ENCODE measurements around the gene ZIM2.
"Not testable (repeated sequence)": the region's sequence is repeated elsewhere in the genome, so short reads cannot be mapped to it uniquely, and the experiment has no call there.

The ZIM2 gene

GRCh38 chr19:56840451-56841192 is at the start of gene ZIM2, which contains the start of gene PEG3:
ZIM2 (minus strand) TSS chr19:56840726; CDS start chr19:56824277, 16,449 bp downstream.
PEG3 (minus strand) TSS chr19:56840726; CDS start chr19:56824655, 16,071 bp downstream.
- DNase-seq, result no peak

DNA sequence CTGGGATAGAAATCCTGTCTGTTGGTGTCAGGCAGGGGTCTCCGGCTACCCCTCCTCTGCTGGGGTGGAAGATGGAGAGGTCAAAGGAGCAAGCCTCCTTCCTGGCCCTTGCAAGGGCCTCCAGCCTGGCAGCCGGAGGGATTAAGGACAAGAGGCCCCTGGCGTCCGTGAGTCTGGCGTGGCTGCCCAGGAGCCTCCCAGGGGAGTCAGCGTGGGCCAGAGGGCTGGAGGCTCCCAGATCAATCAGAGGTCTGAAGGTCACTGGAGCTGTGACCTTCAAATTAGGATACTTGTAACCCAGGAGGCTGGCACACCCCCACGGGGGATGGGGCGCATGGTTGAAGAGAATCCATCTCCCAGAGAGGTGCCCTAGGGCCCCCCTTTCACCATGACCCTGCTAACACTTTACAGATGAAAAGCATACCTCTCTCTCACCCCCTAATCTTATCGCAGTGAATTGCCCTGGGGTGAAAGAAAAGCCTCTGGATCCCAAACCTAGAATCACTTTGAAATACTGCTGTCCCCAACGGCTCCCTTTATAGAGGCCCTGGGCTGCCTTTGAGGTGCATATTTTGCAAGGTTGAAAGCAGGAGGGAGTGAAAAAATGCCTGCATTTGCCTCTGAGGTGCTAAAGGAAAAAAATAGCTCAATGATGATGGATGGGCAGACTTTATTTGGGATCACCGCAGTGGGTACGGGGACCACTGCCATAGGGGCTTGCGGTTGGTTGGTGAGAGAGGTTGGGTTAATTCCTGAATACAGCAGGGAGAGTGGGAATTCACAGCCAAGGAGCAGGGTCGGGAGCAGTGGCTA is 44.9 kb upstream of the ZIM2 start:
- no peak for DNase-seq

DNA sequence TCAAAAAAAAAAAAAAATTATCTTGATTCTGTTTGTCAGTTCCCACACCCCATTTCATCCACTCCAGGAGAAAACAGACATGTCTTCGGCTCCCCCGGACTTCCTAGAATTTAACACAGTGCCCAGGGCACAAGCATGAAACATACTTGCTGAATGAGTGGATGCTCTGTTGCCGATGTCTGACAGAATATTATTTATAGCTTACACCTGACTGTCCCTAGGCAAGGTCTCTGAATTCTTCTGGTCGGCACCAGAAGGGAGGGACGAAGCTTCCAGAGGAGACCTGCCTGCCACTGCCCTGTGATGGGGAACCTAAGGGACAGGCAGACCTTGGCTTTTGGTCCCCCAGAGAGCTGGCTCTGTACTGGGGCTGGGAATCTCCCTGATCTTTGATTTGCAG is 43.9 kb upstream of the ZIM2 start:
- DNase-seq, result no peak

GRCh38 chr19:56880592-56881190 is 40.2 kb upstream of the ZIM2 start:
- no peak for DNase-seq

DNA sequence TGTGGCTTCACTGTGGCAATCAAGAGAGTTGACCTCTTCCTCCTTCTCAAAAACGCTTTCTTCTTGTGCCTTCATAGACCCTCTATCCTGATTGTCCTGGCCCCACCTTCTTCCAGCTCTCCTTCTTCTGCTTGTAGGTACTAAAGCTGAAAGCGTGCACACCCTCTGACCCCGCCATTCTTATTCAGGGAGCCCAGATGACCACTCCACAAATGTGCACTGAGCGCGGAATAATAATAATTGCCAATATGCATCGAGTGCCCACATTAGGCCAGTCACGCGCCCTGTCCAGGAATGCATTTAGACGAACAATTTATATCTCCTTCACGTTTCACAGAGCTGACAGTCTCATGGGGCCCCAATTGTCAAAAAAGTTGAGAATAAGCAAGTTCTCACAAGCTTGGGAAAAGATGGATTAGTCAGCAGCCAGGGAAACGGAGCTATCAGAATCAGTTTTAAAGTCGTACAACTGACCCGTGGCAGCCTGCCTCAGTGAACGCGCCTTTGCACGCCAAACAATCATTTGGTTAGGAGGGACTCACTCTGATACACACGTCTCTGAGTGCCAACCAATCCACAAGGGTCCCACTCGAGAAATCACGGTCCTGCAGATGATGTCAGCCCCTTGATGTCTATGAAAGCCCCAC is 36.7 kb upstream of the ZIM2 start:
- DNase-seq, result no peak

DNA sequence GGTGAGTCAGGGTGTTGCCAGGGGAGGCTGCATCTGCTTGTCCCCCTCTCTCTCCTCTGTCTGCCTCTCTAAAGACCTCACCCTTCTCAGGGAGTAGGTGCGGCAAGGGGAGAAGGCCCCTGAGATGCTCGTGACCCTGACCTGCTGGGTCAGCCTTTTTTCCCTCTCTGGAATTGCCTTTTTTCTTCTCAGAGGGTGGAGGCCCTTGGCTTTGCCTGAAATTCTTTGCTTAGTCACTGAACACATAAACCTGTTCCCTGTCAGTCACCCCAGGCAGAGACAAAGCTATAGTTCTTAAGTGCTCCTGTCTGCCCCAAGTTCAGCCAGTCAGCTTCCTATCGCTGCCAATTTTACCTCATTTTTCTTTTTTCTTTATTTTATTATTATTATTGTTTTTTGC is 35.2 kb upstream of the ZIM2 start:
- DNase-seq, result no peak

DNA sequence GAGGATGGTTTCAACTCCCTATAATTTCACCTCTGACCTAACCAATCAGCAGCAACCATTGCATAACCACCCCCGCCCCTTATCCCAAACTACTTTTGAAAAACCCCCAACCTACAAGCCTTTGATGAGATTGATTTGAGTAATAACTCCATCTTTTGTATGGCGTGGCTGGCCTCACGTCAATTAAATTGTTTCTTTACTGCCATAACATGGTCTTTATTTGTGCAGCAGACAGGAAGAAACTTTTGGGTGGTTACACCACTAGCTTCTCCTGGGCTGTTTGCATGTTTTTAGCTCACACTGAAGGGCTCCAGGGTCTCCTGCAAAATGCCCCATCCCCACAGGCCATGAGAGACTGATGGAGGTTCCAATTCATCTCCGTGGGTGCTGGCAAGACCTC is 34.0 kb upstream of the ZIM2 start:
- no peak for DNase-seq

DNA sequence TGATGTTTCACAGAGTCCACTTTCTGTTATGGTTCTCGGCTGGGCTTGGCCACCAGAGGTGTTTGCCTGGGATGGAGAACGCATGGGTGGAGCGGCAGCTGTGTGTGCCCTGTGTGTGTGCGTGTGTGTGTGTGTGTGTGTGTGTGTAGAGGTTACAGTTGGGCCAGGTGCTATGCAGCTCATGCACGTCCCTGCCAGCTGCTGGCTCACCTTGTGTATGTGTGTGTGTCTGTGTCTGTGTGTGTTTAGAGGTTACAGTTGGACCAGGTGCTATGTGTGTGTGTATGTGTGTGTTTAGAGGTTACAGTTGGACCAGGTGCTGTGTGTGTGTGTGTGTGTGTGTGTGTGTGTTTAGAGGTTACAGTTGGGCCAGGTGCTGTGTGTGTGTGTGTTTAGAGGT is 33.0 kb upstream of the ZIM2 start:
- no peak for DNase-seq

- no peak for DNase-seq
Measured at GRCh38 chr19:56869886-56870285, 29.4 kb upstream of the ZIM2 start.

DNA sequence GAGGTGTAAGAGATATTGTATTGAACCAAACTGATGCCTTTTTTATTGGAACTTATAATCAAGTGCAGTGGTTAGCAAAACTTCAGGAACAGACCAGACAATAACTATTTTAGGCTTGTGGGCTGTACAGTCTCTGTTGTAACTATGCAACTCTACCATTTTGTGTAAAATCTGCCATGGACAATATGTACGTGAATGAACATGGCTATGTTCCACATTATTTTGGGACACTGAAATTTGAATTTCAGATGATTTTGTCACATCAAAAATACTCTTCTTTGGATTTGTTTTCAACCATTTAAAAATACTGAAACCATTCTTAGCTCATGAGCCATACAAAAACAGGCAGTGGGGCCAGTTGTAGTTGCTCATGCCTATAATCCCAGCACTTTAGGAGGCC is 27.9 kb upstream of the ZIM2 start:
- DNase-seq, result no peak

DNA sequence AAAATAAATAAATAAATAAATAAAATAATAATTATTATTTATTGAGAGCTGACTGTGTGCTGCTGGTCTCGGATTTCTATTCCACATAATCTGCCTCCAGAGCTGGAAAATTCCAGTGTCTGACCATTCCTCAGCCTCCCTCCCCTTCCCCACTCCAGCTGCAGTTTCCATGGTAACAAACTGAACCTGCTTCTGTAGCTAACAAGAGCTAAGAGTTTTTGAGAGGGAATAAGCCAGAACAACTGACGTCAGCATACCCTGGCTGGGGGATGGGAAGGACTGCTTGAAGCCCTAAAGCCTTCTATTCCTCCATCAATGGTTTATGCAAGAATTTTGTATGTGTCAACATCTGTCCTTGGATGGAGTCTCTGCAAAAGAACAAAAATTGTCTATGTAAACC is 26.0 kb upstream of the ZIM2 start:
- DNase-seq, result no peak

GRCh38 chr19:56864443-56865125 is 24.1 kb upstream of the ZIM2 start:
- DNase-seq, result no peak

DNA sequence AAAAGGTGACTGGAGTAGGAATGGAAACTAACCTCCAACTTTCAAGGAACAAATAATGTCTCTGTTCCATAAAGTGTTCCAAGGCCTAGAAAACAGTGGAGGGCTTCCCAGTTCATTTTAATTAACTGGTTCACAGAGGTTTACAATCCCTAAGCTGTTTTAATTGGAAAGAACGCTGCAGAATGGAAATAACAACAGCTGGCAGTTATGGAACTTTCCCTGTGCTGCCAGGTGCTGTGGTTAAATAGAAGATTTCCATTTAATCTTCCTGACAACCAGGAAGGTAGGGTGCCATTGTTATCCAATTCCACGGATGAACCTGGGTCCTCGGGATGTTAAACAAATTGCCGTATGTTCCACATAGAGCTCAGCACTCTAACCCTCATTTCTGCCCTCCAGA is 22.2 kb upstream of the ZIM2 start:
- no peak for DNase-seq

DNA sequence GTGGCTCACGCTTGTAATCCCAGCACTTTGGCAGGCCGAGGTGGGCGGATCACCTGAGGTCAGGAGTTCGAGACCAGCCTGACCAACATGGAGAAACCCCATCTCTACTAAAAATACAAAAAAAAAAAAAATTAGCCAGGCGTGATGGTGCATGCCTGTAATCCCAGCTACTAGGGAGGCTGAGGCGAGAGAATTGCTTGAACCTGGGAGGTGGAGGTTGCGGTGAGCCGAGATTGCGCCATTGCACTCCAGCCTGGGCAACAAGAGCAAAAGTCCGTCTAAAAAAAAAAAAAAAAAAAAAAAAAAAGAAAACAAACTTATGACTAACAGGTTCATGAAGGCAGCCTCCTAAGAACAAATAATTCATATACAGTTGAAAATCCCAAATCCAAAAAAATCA is 19.9 kb upstream of the ZIM2 start:
- not testable (repeated sequence) for DNase-seq

DNA sequence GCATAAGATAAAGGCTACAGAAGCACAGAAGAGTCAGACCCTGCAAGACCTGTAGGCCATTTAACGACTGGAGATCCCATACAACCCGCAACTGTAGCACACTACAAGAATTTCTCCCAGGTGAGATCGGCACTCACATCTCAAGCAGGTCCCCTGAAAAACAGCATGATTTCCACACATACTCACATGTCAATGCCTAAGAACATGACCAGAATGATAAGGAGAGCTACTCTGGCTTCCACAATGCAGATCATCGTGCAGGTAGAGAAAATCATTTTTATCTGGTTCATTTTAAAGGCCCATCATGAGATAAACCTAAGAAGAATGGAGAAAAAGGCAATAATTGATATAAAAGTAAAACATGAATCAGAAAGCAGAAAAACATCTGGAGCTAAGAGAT is 17.5 kb upstream of the ZIM2 start:
- DNase-seq, result no peak

- no peak for DNase-seq
Measured at GRCh38 chr19:56856822-56857221, 16.3 kb upstream of the ZIM2 start.

DNA sequence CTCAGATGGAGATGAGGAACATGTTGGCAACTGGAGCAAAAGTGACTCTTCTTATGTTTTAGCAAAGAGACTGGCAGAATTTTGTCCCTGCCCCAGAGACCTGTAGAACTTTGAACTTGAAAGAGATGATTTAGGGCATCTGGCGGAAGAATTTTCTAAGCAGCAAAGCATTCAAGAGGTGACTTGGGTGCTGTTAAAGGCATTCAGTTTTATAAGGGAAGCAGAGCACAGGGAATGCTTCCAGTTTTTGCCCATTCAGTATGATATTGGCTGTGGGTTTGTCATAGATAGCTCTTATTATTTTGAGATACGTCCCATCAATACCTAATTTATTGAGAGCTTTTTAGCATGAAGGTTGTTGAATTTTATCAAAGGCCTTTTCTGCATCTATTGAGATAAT is 11.8 kb upstream of the ZIM2 start:
- not testable (repeated sequence) for DNase-seq

DNA sequence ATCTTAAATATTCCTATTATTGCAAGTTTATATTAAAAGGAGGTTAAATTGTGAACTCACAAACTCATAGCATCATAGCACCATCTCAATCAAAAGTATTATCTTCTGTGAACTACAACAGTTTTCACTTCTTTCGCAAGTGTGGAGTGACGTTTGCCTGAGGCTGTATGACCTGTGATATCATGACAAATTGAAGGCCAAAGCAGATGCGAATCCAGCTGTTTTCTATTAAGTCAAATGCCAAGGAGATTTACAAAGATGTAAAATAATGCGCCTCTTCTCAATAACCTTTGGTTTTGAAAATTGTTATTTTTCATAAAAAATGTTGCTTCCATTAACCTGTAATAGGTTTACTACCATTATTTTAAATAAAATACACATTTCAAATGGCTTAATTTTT is 7.6 kb upstream of the ZIM2 start:
- no peak for DNase-seq

- no peak for DNase-seq
Measured at GRCh38 chr19:56842412-56842811, 1.9 kb upstream of the ZIM2 start.

DNA sequence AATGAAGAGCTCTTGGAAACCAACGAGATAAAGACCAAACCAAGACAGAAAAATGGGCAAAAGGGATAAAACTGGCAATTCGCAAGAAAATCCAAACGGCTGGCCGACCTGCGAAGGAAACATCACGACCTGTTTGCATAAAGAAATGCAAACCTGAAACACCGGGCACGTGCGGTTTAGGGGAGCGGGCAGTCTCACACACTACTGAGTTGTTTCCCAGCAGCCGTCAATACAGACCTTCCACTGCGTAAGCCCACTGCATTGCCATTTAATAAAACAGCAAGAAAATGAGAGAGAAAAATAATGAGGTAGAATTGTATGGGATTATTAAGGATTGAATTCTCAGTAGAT is 642 bp upstream of the ZIM2 start:
- no peak for DNase-seq

DNA sequence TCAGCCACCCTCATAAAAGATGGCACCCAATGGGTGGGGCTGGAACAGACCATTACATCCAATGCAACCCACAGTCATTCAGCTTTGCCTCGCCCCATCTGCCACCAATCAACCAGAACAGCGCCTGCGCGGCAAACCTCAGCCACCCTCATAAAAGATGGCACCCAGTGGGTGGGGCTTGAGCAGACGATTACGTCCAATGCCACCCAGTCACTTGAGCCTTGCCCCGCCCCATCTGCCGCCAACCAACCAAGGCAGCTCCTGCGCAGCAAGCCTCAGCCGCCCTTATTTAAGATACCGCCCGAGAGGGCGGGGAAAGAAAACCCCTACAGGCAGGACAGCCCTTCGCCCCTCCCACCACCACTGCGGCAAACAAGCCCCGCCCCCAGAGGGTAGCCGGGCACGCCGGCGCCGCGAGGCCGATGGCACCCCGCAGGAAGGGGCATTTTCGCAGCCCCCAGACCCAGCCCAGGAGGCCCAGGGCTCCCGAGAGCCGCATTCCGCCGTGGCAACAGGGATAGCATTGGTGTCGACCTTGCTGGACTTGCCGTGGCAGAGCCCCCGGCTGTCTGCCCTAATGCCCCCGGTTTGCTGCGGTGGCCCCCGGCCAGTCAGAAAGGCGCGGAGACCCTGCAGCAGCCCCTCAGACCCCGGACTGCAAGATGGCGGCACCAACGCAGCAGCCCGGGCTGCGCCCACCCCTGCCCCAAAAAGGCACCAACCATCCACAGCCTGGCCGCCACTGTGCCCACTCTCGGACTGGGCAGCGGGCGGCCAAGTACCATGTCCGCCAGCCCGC is 675 bp downstream of the ZIM2 start:
- DNase-seq, result no peak
